HG02884 (cell line): Measurements from ENCODE around the gene MYCBP2.
"Not testable (repeated sequence)": the region's sequence is repeated elsewhere in the genome, so short reads cannot be mapped to it uniquely, and the experiment has no call there.

Source experiments
- ATAC-seq: cut with Tn5 transposase; IDR thresholded peaks from one replicate; pipeline ENCODE4 v1.9.1; 2021; ENCODE audit warnings: mild to moderate bottlenecking, moderate library complexity; ENCODE audit not compliant: unreplicated experiment

MYCBP2 gene

GRCh38 chr13:77215543-77215942 is 111.4 kb downstream of the MYCBP2 start:
- ATAC-seq, result no peak

- no peak for ATAC-seq
Measured at GRCh38 chr13:77213644-77214043, 113.2 kb downstream of the MYCBP2 start.

GRCh38 chr13:77207943-77208342 is 119.0 kb downstream of the MYCBP2 start:
- no peak for ATAC-seq

GRCh38 chr13:77198995-77199394 is 127.9 kb downstream of the MYCBP2 start:
- not testable (repeated sequence) for ATAC-seq

- no peak for ATAC-seq
Measured at GRCh38 chr13:77196052-77196618, 130.8 kb downstream of the MYCBP2 start.

GRCh38 chr13:77190349-77190958 is 136.4 kb downstream of the MYCBP2 start:
- no peak for ATAC-seq

- ATAC-seq, result no peak
Measured at GRCh38 chr13:77185721-77186120, 141.2 kb downstream of the MYCBP2 start.

GRCh38 chr13:77184455-77184854 is 142.4 kb downstream of the MYCBP2 start:
- peak; percentile 99 for ATAC-seq

- no peak for ATAC-seq
Measured at GRCh38 chr13:77180011-77180410, 146.9 kb downstream of the MYCBP2 start.

- ATAC-seq, result no peak
Measured at GRCh38 chr13:77177646-77178045, 149.2 kb downstream of the MYCBP2 start.

GRCh38 chr13:77176350-77176749 is 150.5 kb downstream of the MYCBP2 start:
- ATAC-seq, result no peak

GRCh38 chr13:77172650-77173049 is 154.2 kb downstream of the MYCBP2 start:
- no peak for ATAC-seq

GRCh38 chr13:77171451-77171850 is 155.4 kb downstream of the MYCBP2 start:
- no peak for ATAC-seq

GRCh38 chr13:77168237-77168636 is 158.7 kb downstream of the MYCBP2 start:
- no peak for ATAC-seq

GRCh38 chr13:77150651-77151050 is 176.2 kb downstream of the MYCBP2 start:
- no peak for ATAC-seq

- ATAC-seq, result no peak
Measured at GRCh38 chr13:77143431-77143830, 183.5 kb downstream of the MYCBP2 start.

- no peak for ATAC-seq
Measured at GRCh38 chr13:77139306-77139705, 187.6 kb downstream of the MYCBP2 start.

GRCh38 chr13:77138813-77139212 is 188.1 kb downstream of the MYCBP2 start:
- ATAC-seq, result no peak

GRCh38 chr13:77136902-77137420 is 189.9 kb downstream of the MYCBP2 start:
- ATAC-seq, result no peak

GRCh38 chr13:77124423-77124822 is 202.5 kb downstream of the MYCBP2 start:
- ATAC-seq, result no peak

- no peak for ATAC-seq
Measured at GRCh38 chr13:77118134-77118533, 208.8 kb downstream of the MYCBP2 start.

- no peak for ATAC-seq
Measured at GRCh38 chr13:77114271-77114670, 212.6 kb downstream of the MYCBP2 start.

- ATAC-seq, result no peak
Measured at GRCh38 chr13:77113496-77113895, 213.4 kb downstream of the MYCBP2 start.
